Measurements from ENCODE around the gene FEN1.

The FEN1 gene

GRCh38 chr11:61775606-61776554, 16.8 kb upstream of the FEN1 start:
- no peak for DNase-seq

GRCh38 chr11:61776561-61777075, 16.1 kb upstream of the FEN1 start:
- DNase-seq, result peak; percentile 80

GRCh38 chr11:61777234-61778090, 15.2 kb upstream of the FEN1 start:
- peak; percentile 87 for DNase-seq

GRCh38 chr11:61778357-61778886, 14.3 kb upstream of the FEN1 start:
- no peak for DNase-seq

- no peak for DNase-seq
Measured at GRCh38 chr11:61778920-61779650, 13.6 kb upstream of the FEN1 start.

- DNase-seq, result no peak
Measured at GRCh38 chr11:61779666-61780525, 12.8 kb upstream of the FEN1 start.

GRCh38 chr11:61780581-61781162, 12.0 kb upstream of the FEN1 start:
- no peak for DNase-seq

GRCh38 chr11:61781585-61781984, 11.1 kb upstream of the FEN1 start:
- no peak for DNase-seq

GRCh38 chr11:61782299-61782698, 10.4 kb upstream of the FEN1 start:
- DNase-seq, result no peak

GRCh38 chr11:61782841-61783240, 9.9 kb upstream of the FEN1 start:
- DNase-seq, result no peak

- DNase-seq, result no peak
Measured at GRCh38 chr11:61783717-61784505, 8.8 kb upstream of the FEN1 start.

GRCh38 chr11:61784506-61784805, 8.3 kb upstream of the FEN1 start:
- no peak for DNase-seq

- no peak for DNase-seq
Measured at GRCh38 chr11:61785837-61786402, 6.8 kb upstream of the FEN1 start.

- DNase-seq, result no peak
Measured at GRCh38 chr11:61787928-61788491, 4.7 kb upstream of the FEN1 start.

- peak; percentile 75 for DNase-seq
Measured at GRCh38 chr11:61791737-61792309, 888 bp upstream of the FEN1 start.

GRCh38 chr11:61793083-61793828, 545 bp downstream of the FEN1 start:
- DNase-seq, result no peak

GRCh38 chr11:61793829-61794204, 1.1 kb downstream of the FEN1 start:
- no peak for DNase-seq

GRCh38 chr11:61794579-61794978, 1.9 kb downstream of the FEN1 start:
- no peak for DNase-seq

- no peak for DNase-seq
Measured at GRCh38 chr11:61795459-61795858, 2.7 kb downstream of the FEN1 start.
